H9 (cell line): ENCODE data around the gene TSPAN5. TPM values are rescaled to one million over a fixed set of nuclear protein-coding genes. Genes with fewer than 3 reads are reported as not detected.

Experiments used
- DNase-seq: peaks from one replicate; pipeline ENCODE4 v3.0.0-alpha.2; 2017
- H2AFZ ChIP-seq: one replicate; pipeline ENCODE4 v1.6.1; 2013; ENCODE audit warnings: mild to moderate bottlenecking, low read length, control low read depth, moderate library complexity
- H2AK5ac ChIP-seq: 2 replicates; pipeline ENCODE4 v1.6.1; 2013; ENCODE audit warnings: low read length, control low read depth, mixed read lengths; ENCODE audit not compliant: insufficient read length
- H2BK120ac ChIP-seq: one replicate; pipeline ENCODE4 v1.6.1; 2013; ENCODE audit warnings: low read depth, mild to moderate bottlenecking, low read length, control low read depth, inconsistent platforms; ENCODE audit not compliant: poor library complexity, severe bottlenecking
- H2BK12ac ChIP-seq: 2 replicates; pipeline ENCODE4 v1.6.1; 2013; ENCODE audit warnings: low read length, control low read depth, mixed read lengths, low read depth; ENCODE audit not compliant: insufficient read length
- H2BK15ac ChIP-seq: 2 replicates; pipeline ENCODE4 v1.6.1; 2013; ENCODE audit warnings: low read depth, low read length, control low read depth
- H2BK20ac ChIP-seq: one replicate; pipeline ENCODE4 v1.6.1; 2013; ENCODE audit warnings: low read depth, mild to moderate bottlenecking, low read length, control low read depth, inconsistent platforms; ENCODE audit not compliant: poor library complexity, severe bottlenecking
- H2BK5ac ChIP-seq: 2 replicates; pipeline ENCODE4 v1.6.1; 2013; ENCODE audit warnings: low read length, control low read depth, mixed read lengths; ENCODE audit not compliant: insufficient read length
- H3K14ac ChIP-seq: 2 replicates; pipeline ENCODE4 v1.6.1; 2013; ENCODE audit warnings: low read length, control low read depth; ENCODE audit not compliant: insufficient read depth
- H3K18ac ChIP-seq: 2 replicates; pipeline ENCODE4 v1.6.1; 2013; ENCODE audit warnings: low read depth, mild to moderate bottlenecking, mixed read lengths, low read length, control low read depth; ENCODE audit not compliant: insufficient read length
- H3K23ac ChIP-seq: 2 replicates; pipeline ENCODE4 v1.6.1; 2013; ENCODE audit warnings: low read length, control low read depth, mixed read lengths, low read depth; ENCODE audit not compliant: insufficient read length
- H3K23me2 ChIP-seq: 2 replicates; pipeline ENCODE4 v1.6.1; 2013; ENCODE audit warnings: low read depth, mild to moderate bottlenecking, mixed read lengths, low read length, control low read depth; ENCODE audit not compliant: insufficient read length, poor library complexity, severe bottlenecking
- H3K27ac ChIP-seq: 2 replicates; pipeline ENCODE4 v1.5.1; 2013; ENCODE audit warnings: low read length, control low read depth, mixed read lengths, low read depth; ENCODE audit not compliant: insufficient read length
- H3K27me3 ChIP-seq: 2 replicates; pipeline ENCODE4 v1.6.1; 2013; ENCODE audit warnings: low read length, control low read depth, inconsistent platforms; ENCODE audit not compliant: insufficient read depth
- H3K4ac ChIP-seq: 2 replicates; pipeline ENCODE4 v1.6.1; 2013; ENCODE audit warnings: low read depth, mild to moderate bottlenecking, control low read depth, inconsistent platforms, low read length, moderate library complexity
- H3K4me1 ChIP-seq: 2 replicates; pipeline ENCODE4 v1.6.1; 2013; ENCODE audit warnings: low read length, control low read depth, inconsistent platforms; ENCODE audit not compliant: insufficient read depth
- H3K4me2 ChIP-seq: 2 replicates; pipeline ENCODE4 v1.6.1; 2013; ENCODE audit warnings: low read length, control low read depth, mixed read lengths; ENCODE audit not compliant: insufficient read length, insufficient read depth
- H3K56ac ChIP-seq: 2 replicates; pipeline ENCODE4 v1.6.1; 2013; ENCODE audit warnings: low read depth, mild to moderate bottlenecking, mixed read lengths, low read length, control low read depth; ENCODE audit not compliant: insufficient read length
- H3K79me1 ChIP-seq: 2 replicates; pipeline ENCODE4 v1.6.1; 2013; ENCODE audit warnings: low read depth, mild to moderate bottlenecking, moderate library complexity, low read length, control low read depth, inconsistent platforms; ENCODE audit not compliant: insufficient read depth, poor library complexity, severe bottlenecking
- H3K79me2 ChIP-seq: 2 replicates; pipeline ENCODE4 v1.6.1; 2013; ENCODE audit warnings: low read length, control low read depth, inconsistent platforms; ENCODE audit not compliant: insufficient read depth
- H3K9ac ChIP-seq: 2 replicates; pipeline ENCODE4 v1.6.1; 2013; ENCODE audit warnings: low read length, control low read depth, mixed read lengths; ENCODE audit not compliant: insufficient read length; ENCODE audit errors: extremely low read depth
- H3K9me3 ChIP-seq: one replicate; pipeline ENCODE4 v1.6.1; 2013; ENCODE audit warnings: low read depth, low read length, inconsistent platforms; ENCODE audit not compliant: control insufficient read depth
- H3T11ph ChIP-seq: one replicate; pipeline ENCODE4 v1.6.1; 2013; ENCODE audit warnings: mild to moderate bottlenecking, low read length, control low read depth, inconsistent platforms
- H4K20me1 ChIP-seq: one replicate; pipeline ENCODE4 v1.6.1; 2013; ENCODE audit not compliant: control insufficient read depth, insufficient read length, insufficient read depth
- H4K5ac ChIP-seq: 2 replicates; pipeline ENCODE4 v1.6.1; 2013; ENCODE audit warnings: low read depth, mild to moderate bottlenecking, mixed read lengths, low read length, control low read depth; ENCODE audit not compliant: insufficient read length
- H4K8ac ChIP-seq: replicated peaks from 2 replicates; pipeline ENCODE4 v1.6.1; 2013; ENCODE audit warnings: low read length, control low read depth, mixed read lengths, low read depth; ENCODE audit not compliant: insufficient read length
- H4K91ac ChIP-seq: 2 replicates; pipeline ENCODE4 v1.6.1; 2013; ENCODE audit warnings: low read depth, mild to moderate bottlenecking, moderate library complexity, mixed read lengths, low read length, control low read depth; ENCODE audit not compliant: insufficient read length
- H3K27ac Mint-ChIP-seq, 3 experiments: 2 replicates in 2 of 3; 3 replicates in 1 of 3; pipeline ENCODE4 v1.8.0; 2020 to 2021; ENCODE audit warnings: mixed read lengths in 3 of 3, mild to moderate bottlenecking in 1 of 3, moderate library complexity in 1 of 3
- H3K27me3 Mint-ChIP-seq: 2 replicates; pipeline ENCODE4 v1.8.0; 2021; ENCODE audit warnings: low read depth, mild to moderate bottlenecking, moderate library complexity, mixed read lengths
- H3K36me3 Mint-ChIP-seq, 3 experiments: 2 replicates in 2 of 3; 3 replicates in 1 of 3; pipeline ENCODE4 v1.8.0; 2020 to 2021; ENCODE audit warnings: low read depth in 3 of 3, mixed read lengths in 3 of 3; ENCODE audit not compliant: insufficient read depth in 1 of 3
- H3K4me1 Mint-ChIP-seq, 2 experiments: 2 replicates each; pipeline ENCODE4 v1.8.0; 2020; ENCODE audit warnings: mixed read lengths in 2 of 2
- H3K4me3 Mint-ChIP-seq, 2 experiments: 2 replicates in 1 of 2; 3 replicates in 1 of 2; pipeline ENCODE4 v1.8.0; 2020 to 2021; ENCODE audit warnings: mild to moderate bottlenecking in 2 of 2, mixed read lengths in 2 of 2, moderate library complexity in 1 of 2
- H3K9me3 Mint-ChIP-seq, 2 experiments: 2 replicates in 1 of 2; 3 replicates in 1 of 2; pipeline ENCODE4 v1.8.0; 2020; ENCODE audit warnings: mild to moderate bottlenecking in 2 of 2, mixed read lengths in 2 of 2, moderate library complexity in 1 of 2
- CTCF ChIP-seq: fragments of 200-600 bp; sonication (generic); conservative IDR thresholded peaks from 3 replicates; pipeline ENCODE4 v1.8.0; 2021; ENCODE audit warnings: antibody characterized with exemption, mild to moderate bottlenecking
- WGBS: extraction: QIAGEN DNeasy Blood & Tissue Kit; methylation state at CpG from one replicate; pipeline ENCODE4 v1.1.7; 2013; ENCODE audit warnings: missing lambda C conversion rate, low lambda C conversion rate, mixed read lengths; ENCODE audit not compliant: insufficient read length; ENCODE audit errors: extremely low coverage; 5-methylcytosine and 5-hydroxymethylcytosine counted together
- total RNA-seq: library from RNA; stranded (reverse); gene quantifications from 2 replicates; pipeline ENCODE4 v1.2.1, GENCODE V29; 2021

Gene TSPAN5
- total RNA-seq, 1 experiment from 2014 or later = 7.0 TPM

- Mint-ChIP-seq H3K36me3 (peaks cover 23 to 34% (median 33%) of the 10 kb centered on the region in 3 experiments), H3K27ac (no peak overlapping the region), H3K9me3 (peaks cover 31 to 34% of the 10 kb centered on the region in 2 experiments), H3K27me3 (no peaks in the 10 kb centered on the region), H3K4me1 (peaks cover 23 to 24% of the 10 kb centered on the region in 2 experiments), H3K4me3 (no peak overlapping the region)
- H3K18ac ChIP-seq = no peak overlapping the region
- no CpG with 5 or more reads among the region's 3 CpGs for WGBS
- H3K79me1 ChIP-seq = no peaks in the 10 kb centered on the region
- H3K27me3 ChIP-seq = no peaks in the 10 kb centered on the region
- H4K91ac ChIP-seq = no peak overlapping the region
- H3K4ac ChIP-seq = no peak overlapping the region
- no peaks in the 10 kb centered on the region for H4K20me1 ChIP-seq
- H3K4me1 ChIP-seq = peaks cover 9% of the 10 kb centered on the region
- H2BK15ac ChIP-seq = no peak overlapping the region
- no peak overlapping the region for H3K4me2 ChIP-seq
- no peak overlapping the region for H2AFZ ChIP-seq
- no peak overlapping the region for H3K9ac ChIP-seq
- no peak overlapping the region for H4K8ac ChIP-seq
- TF ChIP-seq CTCF = no peak
- H3K56ac ChIP-seq = no peak overlapping the region
- no peak overlapping the region for H4K5ac ChIP-seq
- no peak overlapping the region for H2BK5ac ChIP-seq
- H2BK120ac ChIP-seq = no peak overlapping the region
- H3T11ph ChIP-seq = no peak overlapping the region
- H3K23ac ChIP-seq = no peak overlapping the region
- H3K14ac ChIP-seq = no peak overlapping the region
- no peak for DNase-seq
- H2BK20ac ChIP-seq = no peak overlapping the region
- H3K27ac ChIP-seq = no peak overlapping the region
- no peaks in the 10 kb centered on the region for H3K23me2 ChIP-seq
- no peaks in the 10 kb centered on the region for H3K9me3 ChIP-seq
- H2BK12ac ChIP-seq = no peak overlapping the region
- no peak overlapping the region for H2AK5ac ChIP-seq
- no peaks in the 10 kb centered on the region; the same call in 1 of the 2 replicates for H3K79me2 ChIP-seq
Observed at GRCh38 chr4:98601708-98602107, 56.7 kb downstream of the TSPAN5 start.
